HepG2 (cell line): Measurements from ENCODE around the gene TMEM214. TPM values are rescaled to one million over a fixed set of nuclear protein-coding genes. Genes with fewer than 3 reads are reported as not detected.

Experiments
- ATF4 ChIP-seq, 2 experiments: fragments of 450-650 bp in 1 of 2; sonication (generic) in 1 of 2; formaldehyde crosslinking; IDR thresholded peaks; 2 replicates each; pipeline versions ENCODE4 v1.5.0 to v1.8.0; 2020 to 2022; ENCODE audit warnings: mild to moderate bottlenecking in 1 of 2, missing genetic modification reagents in 1 of 2
- ATF7 ChIP-seq, 2 experiments: fragments of 450-650 bp in 1 of 2; sonication (generic) in 1 of 2; formaldehyde crosslinking in 1 of 2; IDR thresholded peaks; 2 replicates each; pipeline versions ENCODE4 v1.4.0 to v1.6.1; 2016 to 2020; ENCODE audit warnings: antibody characterized with exemption in 1 of 2, mild to moderate bottlenecking in 1 of 2, missing genetic modification reagents in 1 of 2
- CENPX ChIP-seq: sonication (generic); formaldehyde crosslinking; IDR thresholded peaks from 2 replicates; pipeline ENCODE4 v1.9.0; 2021; ENCODE audit warnings: mild to moderate bottlenecking, missing genetic modification reagents, moderate library complexity
- EED ChIP-seq: sonication (generic); formaldehyde crosslinking; IDR thresholded peaks from 2 replicates; pipeline ENCODE4 v1.5.0; 2020; ENCODE audit warnings: mild to moderate bottlenecking, missing genetic modification reagents
- ELK4 ChIP-seq: sonication (generic); formaldehyde crosslinking; IDR thresholded peaks from 2 replicates; pipeline ENCODE4 v1.9.0; 2021; ENCODE audit warnings: missing genetic modification reagents, borderline replicate concordance
- ETS1 ChIP-seq: sonication (generic); formaldehyde crosslinking; IDR thresholded peaks from 2 replicates; pipeline ENCODE4 v1.4.0; 2020; ENCODE audit warnings: missing genetic modification reagents
- FOXP1 ChIP-seq, 2 experiments: fragments of 450-650 bp in 1 of 2; IDR thresholded peaks; 2 replicates each; pipeline ENCODE4 v1.6.1; 2017 to 2018; ENCODE audit warnings: antibody characterized with exemption in 1 of 2
- MXD1 ChIP-seq: sonication (generic); formaldehyde crosslinking; IDR thresholded peaks from 2 replicates; pipeline ENCODE4 v1.4.0; 2020; ENCODE audit warnings: mild to moderate bottlenecking, missing genetic modification reagents
- NRL ChIP-seq: sonication (generic); formaldehyde crosslinking; IDR thresholded peaks from 2 replicates; pipeline ENCODE4 v1.5.0; 2020; ENCODE audit warnings: missing genetic modification reagents, mild to moderate bottlenecking, moderate library complexity, borderline replicate concordance
- PHF21A ChIP-seq: sonication (generic); formaldehyde crosslinking; IDR thresholded peaks from 2 replicates; pipeline ENCODE4 v1.5.0; 2020; ENCODE audit warnings: mild to moderate bottlenecking, missing genetic modification reagents
- POLR2G ChIP-seq: fragments of 200-400 bp; formaldehyde crosslinking; IDR thresholded peaks from 2 replicates; pipeline ENCODE4 v1.6.1; 2018; ENCODE audit warnings: mild to moderate bottlenecking, low read depth, low read length, moderate library complexity
- RARG ChIP-seq: sonication (generic); formaldehyde crosslinking; IDR thresholded peaks from 2 replicates; pipeline ENCODE4 v1.4.0; 2020; ENCODE audit warnings: low read depth, mild to moderate bottlenecking, missing genetic modification reagents
- SALL2 ChIP-seq: sonication (generic); formaldehyde crosslinking; IDR thresholded peaks from 2 replicates; pipeline ENCODE4 v1.8.1; 2023; ENCODE audit warnings: mild to moderate bottlenecking, missing genetic modification reagents, inconsistent platforms
- ZNF34 ChIP-seq: sonication (generic); formaldehyde crosslinking; IDR thresholded peaks from 2 replicates; pipeline ENCODE4 v1.4.0; 2020; ENCODE audit warnings: mild to moderate bottlenecking, missing genetic modification reagents, borderline replicate concordance
- ZNF563 ChIP-seq: sonication (generic); formaldehyde crosslinking; IDR thresholded peaks from 2 replicates; pipeline ENCODE4 v1.8.0; 2022; ENCODE audit warnings: mild to moderate bottlenecking, moderate library complexity, missing genetic modification reagents
- ZNF572 ChIP-seq: sonication (generic); formaldehyde crosslinking; IDR thresholded peaks from 2 replicates; pipeline ENCODE4 v1.5.1; 2020; ENCODE audit warnings: mild to moderate bottlenecking, missing genetic modification reagents
- ZNF687 ChIP-seq: sonication (generic); formaldehyde crosslinking; IDR thresholded peaks from 2 replicates; pipeline ENCODE4 v1.5.1; 2020; ENCODE audit warnings: mild to moderate bottlenecking, missing genetic modification reagents, moderate library complexity
- ZNF740 ChIP-seq: sonication (generic); formaldehyde crosslinking; IDR thresholded peaks from 2 replicates; pipeline ENCODE4 v1.4.0; 2020; ENCODE audit warnings: missing genetic modification reagents
- polyA plus RNA-seq, 8 experiments: library from polyadenylated mRNA; depleted of rRNA in 3 of 8; stranded (reverse) in 7 of 8; unstranded in 1 of 8; fragments of >200 nt; fragmentation: Illumina TruSeq in 4 of 8; extraction: Trizol in 4 of 8; gene quantifications; 2 replicates each; pipeline versions ENCODE4 v1.2.1 to v1.2.3, GENCODE V29; 2011 to 2016; ENCODE audit warnings: low read depth in 4 of 8, missing spikeins in 1 of 8, mixed read lengths in 1 of 8; ENCODE audit not compliant: insufficient read depth in 1 of 8
- total RNA-seq, 5 experiments: library from RNA; depleted of rRNA; stranded (reverse); fragments of >200 nt; fragmentation: Illumina TruSeq; extraction: Trizol; gene quantifications; 2 replicates each; pipeline ENCODE4 v1.2.3, GENCODE V29; 2016; ENCODE audit warnings: low read depth in 1 of 5

The TMEM214 gene
- total and polyA plus RNA-seq, 2 of the 13 experiments (the other 11 are each of a cell fraction or from before 2014, with no cell fraction given) = 58.3 to 132 TPM

GRCh38 chr2:27083410-27084296 lies 50.9 kb downstream of the TMEM214 start (continued):
- TF ChIP-seq ETS1 (CRISPR knock-in tag) = no peak
- TF ChIP-seq ZNF563 (CRISPR knock-in tag) = no peak
- no peak for TF ChIP-seq ZNF572 (CRISPR knock-in tag)
- TF ChIP-seq ATF4 (CRISPR knock-in tag; IDR thresholded peaks at IDR 0.05) = peak in 1 of 2 experiments; percentile 94; a peak in 2 of 4 replicates
- TF ChIP-seq ZNF34 (CRISPR knock-in tag) = no peak
- TF ChIP-seq RARG = no peak
- no peak for TF ChIP-seq ATF7 (IDR thresholded peaks at IDR 0.05)
- TF ChIP-seq ATF7 (CRISPR knock-in tag; IDR thresholded peaks at IDR 0.05) = no peak
- TF ChIP-seq NRL (CRISPR knock-in tag) = no peak
- TF ChIP-seq ELK4 = no peak
- 0 out of 2 replicates have a peak, but pooled peaks have one; percentile 34 for TF ChIP-seq SALL2 (CRISPR knock-in tag)
- peak; percentile 48; the same call in 1 of the 2 replicates for TF ChIP-seq ZNF687 (CRISPR knock-in tag)
- no peak for TF ChIP-seq CENPX (CRISPR knock-in tag)
- TF ChIP-seq POLR2G = no peak; the same call in 1 of the 2 replicates
- TF ChIP-seq PHF21A (CRISPR knock-in tag) = no peak
- no peak for TF ChIP-seq FOXP1 (IDR thresholded peaks at IDR 0.05)
- no peak for TF ChIP-seq FOXP1 (CRISPR knock-in tag; IDR thresholded peaks at IDR 0.05)
- TF ChIP-seq ZNF740 (CRISPR knock-in tag) = no peak
- no peak for TF ChIP-seq MXD1 (CRISPR knock-in tag)
- no peak for TF ChIP-seq EED (CRISPR knock-in tag)
